Measurements from ENCODE around the gene SARM1. TPM values are rescaled to one million over a fixed set of nuclear protein-coding genes. Genes with fewer than 3 reads are reported as not detected.

The SARM1 gene
- total and polyA plus RNA-seq, 2 of the 8 experiments (the other 6 are each of a cell fraction or from before 2014, with no cell fraction given), result 5.8 to 9.2 TPM

DNA sequence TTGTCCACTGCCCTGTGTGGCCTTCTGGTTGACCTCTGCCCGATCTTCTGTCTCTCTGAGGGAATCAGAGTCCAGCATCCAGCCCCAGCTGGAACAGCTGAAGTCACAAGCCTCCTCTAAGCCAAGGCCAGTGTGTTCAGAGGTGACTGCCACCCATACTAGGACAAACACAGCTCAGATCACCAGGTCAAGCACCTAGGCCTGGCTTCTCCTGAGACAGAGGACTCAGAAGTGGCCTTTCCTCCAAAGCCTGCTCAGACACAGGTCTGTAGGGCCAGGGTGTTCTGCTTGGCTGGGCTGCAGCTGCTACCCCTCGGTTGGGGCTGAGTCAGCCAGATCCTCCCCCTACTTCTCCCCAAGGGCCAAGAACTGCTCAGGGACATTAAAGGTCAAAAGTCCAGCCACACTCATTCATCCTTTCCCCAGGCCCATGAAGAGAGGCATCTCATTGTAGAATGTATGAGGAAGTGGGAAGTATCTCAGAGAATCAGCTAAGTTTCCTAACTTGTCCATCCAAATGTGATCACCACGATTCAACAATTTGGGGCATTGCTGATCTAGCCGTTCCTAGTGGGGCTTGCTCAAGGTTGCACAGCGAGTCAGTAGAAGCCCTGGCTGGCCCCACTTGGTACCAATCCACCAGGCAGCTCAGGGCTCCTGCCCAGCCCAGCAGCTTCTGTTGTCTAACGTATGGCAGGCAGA is 26.9 kb downstream of the SARM1 start:
- Histone ChIP-seq H3K9ac (replicated peaks in 1 of 4; ENCODE audit: extremely low read depth in 1 of 4, low read depth in 3 of 4, low read length in 3 of 4) (no peak overlapping the region), H3K18ac (ENCODE audit: extremely low read depth, low read length) (no peak overlapping the region), H3K9me3 (ENCODE audit: insufficient read depth in 2 of 2, low read depth in 1 of 2, low read length in 1 of 2) (no peaks in the 10 kb centered on the region), H2BK12ac (ENCODE audit: low read depth, low read length) (peak overlapping the region; percentile 1; the same call in 1 of the 2 replicates), H2BK15ac (ENCODE audit: low read length) (no peak overlapping the region), H3K4me2 (ENCODE audit: insufficient read depth in 1 of 2, low read depth in 2 of 2, low read length in 2 of 2) (no peak overlapping the region), H3K23me2 (ENCODE audit: low read depth, low read length) (no peaks in the 10 kb centered on the region), H3K14ac (ENCODE audit: insufficient read length) (no peak overlapping the region), H3K4me1 (replicated peaks in 1 of 4; ENCODE audit: control insufficient read depth in 3 of 4, insufficient read depth in 4 of 4, low read length in 3 of 4) (peaks cover 3 to 22% (median 14%) of the 10 kb centered on the region in 4 experiments), H3K56ac (replicated peaks; ENCODE audit: insufficient read length, low read depth, low read length) (no peak overlapping the region), H3K4ac (replicated peaks; ENCODE audit: insufficient read length, low read depth, low read length) (no peak overlapping the region), H4K20me1 (replicated peaks in 1 of 2; ENCODE audit: control insufficient read depth in 1 of 2, insufficient read depth in 2 of 2, low read length in 2 of 2) (no peaks in the 10 kb centered on the region), H3K23ac (ENCODE audit: insufficient read length) (no peak overlapping the region), H3K79me2 (ENCODE audit: control insufficient read depth in 1 of 2, insufficient read depth in 2 of 2, low read length in 2 of 2) (no peaks in the 10 kb centered on the region), H2BK20ac (ENCODE audit: low read length) (no peak overlapping the region), H4K8ac (ENCODE audit: extremely low read depth, insufficient read depth, low read length) (no peak overlapping the region), H3K27ac (ENCODE audit: low read depth, low read length) (no peak overlapping the region), H4K5ac (ENCODE audit: insufficient read length, low read depth, low read length) (no peak overlapping the region), H3K36me3 (ENCODE audit: control insufficient read depth in 2 of 4, insufficient read depth in 4 of 4, low read length in 3 of 4) (no peaks in the 10 kb centered on the region), H2BK5ac (ENCODE audit: low read depth, low read length) (no peak overlapping the region), H3K4me3 (ENCODE audit: extremely low read depth in 1 of 4, insufficient read depth in 2 of 4, low read depth in 3 of 4, low read length in 4 of 4) (no peak overlapping the region), H2BK120ac (replicated peaks; ENCODE audit: low read depth, low read length) (no peak overlapping the region), H3K79me1 (ENCODE audit: low read depth, low read length) (no peaks in the 10 kb centered on the region; the same call in 1 of the 2 replicates), H3K27me3 (replicated peaks in 1 of 4; ENCODE audit: control insufficient read depth in 3 of 4, extremely low read depth in 1 of 4, insufficient read depth in 3 of 4, low read length in 3 of 4) (peaks cover 0 to 16% (median 3%) of the 10 kb centered on the region in 4 experiments; a peak in 4 of 7 replicates), H4K91ac (replicated peaks; ENCODE audit: insufficient read length, low read length) (no peak overlapping the region), H2AFZ (ENCODE audit: low read length) (no peak overlapping the region), H2AK5ac (ENCODE audit: low read depth, low read length) (no peak overlapping the region; the same call in 1 of the 2 replicates)
- 87% methylated on average over 6 of the region's 6 CpGs; no CpG with 5 or more reads in 1 of the 2 experiments for WGBS, 2 experiments (ENCODE audit: extremely low coverage in 1 of 2, insufficient coverage in 1 of 2, insufficient read length in 1 of 2, insufficient replicate concordance in 2 of 2, low coverage in 1 of 2, low lambda C conversion rate in 2 of 2, missing lambda C conversion rate in 1 of 2)
- no peak for DNase-seq (ENCODE audit: low read depth in 1 of 2, low spot score in 2 of 2)
- TF ChIP-seq SUZ12 (IDR thresholded peaks at IDR 0.05; ENCODE audit: low read length) (no peak), RBBP5 (IDR thresholded peaks at IDR 0.05; ENCODE audit: borderline replicate concordance, low read depth, low read length) (no peak), SIN3A (conservative IDR thresholded peaks at IDR 0.05 in 1 of 2, IDR thresholded peaks at IDR 0.05 in 1 of 2; ENCODE audit: low read depth in 1 of 2, low read length in 2 of 2) (no peak), POU5F1 (IDR thresholded peaks at IDR 0.05; ENCODE audit: low read depth, low read length) (no peak), EGR1 (IDR thresholded peaks at IDR 0.05; ENCODE audit: borderline replicate concordance, low read depth, low read length) (no peak)
- ChIA-PET CTCF (ENCODE audit: partially characterized antibody) (interaction anchor here (0.9 to 4.5 kb wide), 4 partner anchors 9 to 129 kb away, joined by 3 to 28 read pairs (median 4); no protein-coding TSS in a partner anchor), POLR2A (ENCODE audit: partially characterized antibody) (interaction anchor here (3.3 to 12.8 kb wide), 2 partner anchors 8 to 12 kb away, joined by 12 to 135 read pairs; partner anchors contain the start of gene SLC46A1)
- no peak for FAIRE-seq

All from H1 (cell line).